SK-N-SH (cell line): ENCODE measurements around the gene MTUS2. TPM values are rescaled to one million over a fixed set of nuclear protein-coding genes. Genes with fewer than 3 reads are reported as not detected.

Experiments
- CTCF ChIA-PET: fragments of 300-600, 350-600 bp; formaldehyde crosslinking; extraction: SDS; loops from one replicate; lab custom pipeline; 2021; lab: Yijun Ruan, JAX
- POLR2A ChIA-PET: fragments of 350-600 bp; sonication (Branson Sonifier 250); formaldehyde crosslinking; extraction: SDS; loops from one replicate; lab custom pipeline; 2020; ENCODE audit warnings: antibody characterized with exemption, inconsistent platforms; lab: Yijun Ruan, JAX
- DNase-seq: peaks from one replicate; pipeline ENCODE4 v3.0.0; 2012
- H2AFZ ChIP-seq: fragments of 200-600 bp; sonication (generic); 2 replicates; pipeline ENCODE4 v1.8.1; 2016; ENCODE audit warnings: antibody characterized with exemption, mild to moderate bottlenecking, low read depth
- H3F3A ChIP-seq: fragments of 200-600 bp; sonication (generic); replicated peaks from 2 replicates; pipeline ENCODE3; 2016; ENCODE audit warnings: antibody characterized with exemption, mild to moderate bottlenecking; ENCODE audit not compliant: insufficient read depth
- H3K27ac ChIP-seq, 2 experiments: fragments of 200-500 bp in 1 of 2; fragments of 200-600 bp in 1 of 2; sonication (Bioruptor generic) in 1 of 2; sonication (generic), shearing (Covaris generic) in 1 of 2; 2 replicates each; pipeline versions ENCODE4 v1.5.1 to v1.6.1; 2014 to 2016; ENCODE audit warnings: low read depth in 2 of 2, inconsistent platforms in 1 of 2, low read length in 1 of 2, mild to moderate bottlenecking in 1 of 2, mixed read lengths in 1 of 2
- H3K27me3 ChIP-seq: fragments of 200-600 bp; sonication (generic), shearing (Covaris generic); 2 replicates; pipeline ENCODE4 v1.6.1; 2016; ENCODE audit warnings: mixed run types; ENCODE audit not compliant: insufficient read depth
- H3K36me3 ChIP-seq, 2 experiments: fragments of 200-500 bp in 1 of 2; fragments of 200-600 bp in 1 of 2; sonication (Bioruptor generic) in 1 of 2; sonication (generic) in 1 of 2; replicated peaks in 1 of 2; 2 replicates each; pipeline versions ENCODE3 to v1.5.1; 2014 to 2016; ENCODE audit warnings: low read length in 1 of 2, mild to moderate bottlenecking in 1 of 2; ENCODE audit not compliant: insufficient read depth in 2 of 2, control insufficient read depth in 1 of 2
- H3K4me1 ChIP-seq, 2 experiments: fragments of 200-500 bp in 1 of 2; fragments of 200-600 bp in 1 of 2; sonication (Bioruptor generic) in 1 of 2; sonication (generic), shearing (Covaris generic) in 1 of 2; 2 replicates each; pipeline versions ENCODE4 v1.5.1 to v1.6.1; 2014 to 2016; ENCODE audit warnings: low read depth in 1 of 2, low read length in 1 of 2, mixed run types in 1 of 2; ENCODE audit not compliant: insufficient read depth in 2 of 2, control insufficient read depth in 1 of 2
- H3K4me2 ChIP-seq: fragments of 200-600 bp; sonication (generic), shearing (Covaris generic); 2 replicates; pipeline ENCODE4 v1.6.1; 2017; ENCODE audit warnings: mixed run types
- H3K4me3 ChIP-seq, 2 experiments: fragments of 200-500 bp in 1 of 2; fragments of 200-600 bp in 1 of 2; sonication (Bioruptor generic) in 1 of 2; sonication (generic), shearing (Covaris generic) in 1 of 2; 2 replicates each; pipeline versions ENCODE4 v1.5.1 to v1.8.1; 2014 to 2016; ENCODE audit warnings: low read depth in 2 of 2, inconsistent platforms in 1 of 2, low read length in 1 of 2, mild to moderate bottlenecking in 1 of 2, mixed read lengths in 1 of 2, moderate library complexity in 1 of 2
- H3K79me2 ChIP-seq: fragments of 200-600 bp; sonication (generic); 2 replicates; pipeline ENCODE4 v1.8.1; 2017; ENCODE audit warnings: mild to moderate bottlenecking; ENCODE audit not compliant: insufficient read depth
- H3K9ac ChIP-seq: fragments of 200-600 bp; sonication (generic); 2 replicates; pipeline ENCODE4 v1.6.1; 2017; ENCODE audit warnings: mixed run types
- H3K9me2 ChIP-seq: fragments of 200-600 bp; sonication (generic); 2 replicates; pipeline ENCODE4 v1.6.1; 2017; ENCODE audit warnings: mixed run types
- H3K9me3 ChIP-seq: fragments of 200-600 bp; sonication (generic); 2 replicates; pipeline ENCODE4 v1.6.1; 2017; ENCODE audit warnings: mixed run types, mild to moderate bottlenecking, moderate library complexity
- H4K20me1 ChIP-seq: fragments of 200-600 bp; sonication (generic); 2 replicates; pipeline ENCODE4 v1.6.1; 2017; ENCODE audit warnings: mild to moderate bottlenecking, mixed run types; ENCODE audit not compliant: insufficient read depth
- CHD2 ChIP-seq: fragments of 150-350 bp; IDR thresholded peaks from 2 replicates; pipeline ENCODE4 v1.6.1; 2018; ENCODE audit warnings: low read length; ENCODE audit not compliant: partially characterized antibody
- EZH2phosphoT487 ChIP-seq: fragments of 200-600 bp; sonication (generic); IDR thresholded peaks from 2 replicates; pipeline ENCODE4 v1.6.1; 2017; ENCODE audit warnings: low read depth, mixed run types, mild to moderate bottlenecking, antibody characterized with exemption, moderate library complexity, borderline replicate concordance
- FOSL2 ChIP-seq: IDR thresholded peaks from 2 replicates; pipeline ENCODE4 v1.4.0; 2012; ENCODE audit warnings: low read depth, mild to moderate bottlenecking, moderate library complexity, borderline replicate concordance
- FOXJ3 ChIP-seq: sonication (generic); formaldehyde crosslinking; IDR thresholded peaks from 2 replicates; pipeline ENCODE4 v1.5.1; 2020; ENCODE audit warnings: mild to moderate bottlenecking, missing genetic modification reagents
- FOXM1 ChIP-seq: IDR thresholded peaks from 2 replicates; pipeline ENCODE4 v1.4.0; 2012; ENCODE audit warnings: low read depth, mild to moderate bottlenecking
- GATA2 ChIP-seq: sonication (generic); formaldehyde crosslinking; IDR thresholded peaks from 2 replicates; pipeline ENCODE4 v1.5.0; 2020; ENCODE audit warnings: mild to moderate bottlenecking, missing genetic modification reagents
- IRF3 ChIP-seq: fragments of 150-350 bp; IDR thresholded peaks from 2 replicates; pipeline ENCODE4 v1.6.1; 2016; ENCODE audit warnings: mild to moderate bottlenecking, low read depth, low read length
- MEF2A ChIP-seq: IDR thresholded peaks from 2 replicates; pipeline ENCODE4 v1.4.0; 2012; ENCODE audit warnings: low read depth, borderline replicate concordance
- NFIC ChIP-seq: IDR thresholded peaks from 2 replicates; pipeline ENCODE4 v1.4.0; 2012; ENCODE audit warnings: borderline replicate concordance
- NRF1 ChIP-seq: IDR thresholded peaks from 2 replicates; pipeline ENCODE4 v1.6.1; 2012; ENCODE audit warnings: low read depth, mild to moderate bottlenecking, low read length
- POLR2AphosphoS5 ChIP-seq: IDR thresholded peaks from 2 replicates; pipeline ENCODE4 v1.6.1; 2012; ENCODE audit warnings: low read depth, low read length
- RAD21 ChIP-seq: IDR thresholded peaks from 2 replicates; pipeline ENCODE4 v1.6.1; 2012; ENCODE audit warnings: mild to moderate bottlenecking, low read length
- RCOR1 ChIP-seq: fragments of 150-350 bp; IDR thresholded peaks from 2 replicates; pipeline ENCODE4 v1.6.1; 2017; ENCODE audit warnings: antibody characterized with exemption, low read length
- RFX5 ChIP-seq: IDR thresholded peaks from 2 replicates; pipeline ENCODE4 v1.6.1; 2012; ENCODE audit warnings: mild to moderate bottlenecking, improper control_type of control experiment, low read length
- RXRA ChIP-seq: IDR thresholded peaks from 2 replicates; pipeline ENCODE4 v1.4.0; 2012; ENCODE audit warnings: low read depth, mild to moderate bottlenecking, borderline replicate concordance
- SIN3A ChIP-seq: IDR thresholded peaks from 2 replicates; pipeline ENCODE4 v1.6.1; 2012; ENCODE audit warnings: low read depth, mild to moderate bottlenecking, low read length, moderate library complexity, borderline replicate concordance
- SMC3 ChIP-seq: IDR thresholded peaks from 2 replicates; pipeline ENCODE4 v1.6.1; 2012; ENCODE audit warnings: low read depth, low read length, improper control_type of control experiment
- TAF1 ChIP-seq: IDR thresholded peaks from 2 replicates; pipeline ENCODE4 v1.6.1; 2012; ENCODE audit warnings: low read depth, mild to moderate bottlenecking, low read length, moderate library complexity, borderline replicate concordance
- TCF12 ChIP-seq: IDR thresholded peaks from 2 replicates; pipeline ENCODE4 v1.4.0; 2012
- TEAD4 ChIP-seq: IDR thresholded peaks from 2 replicates; pipeline ENCODE4 v1.4.0; 2012; ENCODE audit warnings: mild to moderate bottlenecking, borderline replicate concordance; ENCODE audit not compliant: insufficient read depth
- YY1 ChIP-seq: IDR thresholded peaks from 2 replicates; pipeline ENCODE4 v1.4.0; 2012; ENCODE audit warnings: low read depth, mild to moderate bottlenecking
- WGBS: methylation state at CpG from one replicate; pipeline ENCODE4 v1.1.6; 2017; ENCODE audit warnings: low lambda C conversion rate; 5-methylcytosine and 5-hydroxymethylcytosine counted together
- polyA plus RNA-seq, 3 experiments: library from polyadenylated mRNA; depleted of rRNA; stranded (reverse); fragments of >200 nt; gene quantifications; 2 replicates each; pipeline ENCODE4 v1.2.3, GENCODE V29; 2012
- TF ChIP-seq, protein P1 (sequence below): IDR thresholded peaks from 2 replicates; pipeline ENCODE4 v1.6.1; 2012; ENCODE audit warnings: mild to moderate bottlenecking, low read depth, low read length, moderate library complexity
- TF ChIP-seq, protein P2 (sequence below): IDR thresholded peaks from 2 replicates; pipeline ENCODE4 v1.4.0; 2012; ENCODE audit warnings: low read depth

The MTUS2 gene
- polyA plus RNA-seq, 1 of the 3 experiments (the other 2 are of a cell fraction) = 1.7 TPM

DNA sequence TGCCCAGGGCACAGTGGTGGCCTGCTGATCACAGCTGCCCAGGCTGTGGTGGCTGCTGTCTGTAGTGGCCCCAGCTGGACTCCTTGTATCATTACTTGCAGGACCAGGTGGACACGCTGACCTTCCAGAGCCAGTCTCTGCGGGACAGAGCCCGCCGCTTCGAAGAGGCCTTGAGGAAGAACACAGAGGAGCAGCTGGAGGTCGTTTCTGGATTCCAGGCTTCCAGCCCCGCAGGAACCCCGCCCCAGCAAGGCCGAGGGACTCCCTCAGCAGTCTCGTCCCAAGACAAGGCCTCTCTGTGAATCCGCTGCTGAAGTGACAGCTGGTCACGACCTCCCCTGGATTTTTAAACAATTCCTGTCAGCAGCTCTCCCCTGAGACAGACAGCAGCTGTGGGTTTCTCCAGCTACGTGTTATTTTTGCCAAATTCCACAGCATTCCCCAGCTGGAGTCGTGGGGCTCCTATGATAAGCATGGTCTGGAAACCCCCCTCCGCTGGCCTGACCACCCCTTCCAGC lies 677.1 kb downstream of the MTUS2 start:
- H3K9ac ChIP-seq = no peak overlapping the region
- H3F3A ChIP-seq = no peaks in the 10 kb centered on the region
- TF ChIP-seq TCF12 (no peak), IRF3 (no peak), SIN3A (no peak), FOXJ3 (CRISPR knock-in tag) (no peak), MEF2A (no peak), NFIC (no peak), FOXM1 (no peak), POLR2AphosphoS5 (no peak), GATA2 (CRISPR knock-in tag) (no peak), TAF1 (no peak), FOSL2 (no peak)
- TF ChIP-seq, protein P1, sequence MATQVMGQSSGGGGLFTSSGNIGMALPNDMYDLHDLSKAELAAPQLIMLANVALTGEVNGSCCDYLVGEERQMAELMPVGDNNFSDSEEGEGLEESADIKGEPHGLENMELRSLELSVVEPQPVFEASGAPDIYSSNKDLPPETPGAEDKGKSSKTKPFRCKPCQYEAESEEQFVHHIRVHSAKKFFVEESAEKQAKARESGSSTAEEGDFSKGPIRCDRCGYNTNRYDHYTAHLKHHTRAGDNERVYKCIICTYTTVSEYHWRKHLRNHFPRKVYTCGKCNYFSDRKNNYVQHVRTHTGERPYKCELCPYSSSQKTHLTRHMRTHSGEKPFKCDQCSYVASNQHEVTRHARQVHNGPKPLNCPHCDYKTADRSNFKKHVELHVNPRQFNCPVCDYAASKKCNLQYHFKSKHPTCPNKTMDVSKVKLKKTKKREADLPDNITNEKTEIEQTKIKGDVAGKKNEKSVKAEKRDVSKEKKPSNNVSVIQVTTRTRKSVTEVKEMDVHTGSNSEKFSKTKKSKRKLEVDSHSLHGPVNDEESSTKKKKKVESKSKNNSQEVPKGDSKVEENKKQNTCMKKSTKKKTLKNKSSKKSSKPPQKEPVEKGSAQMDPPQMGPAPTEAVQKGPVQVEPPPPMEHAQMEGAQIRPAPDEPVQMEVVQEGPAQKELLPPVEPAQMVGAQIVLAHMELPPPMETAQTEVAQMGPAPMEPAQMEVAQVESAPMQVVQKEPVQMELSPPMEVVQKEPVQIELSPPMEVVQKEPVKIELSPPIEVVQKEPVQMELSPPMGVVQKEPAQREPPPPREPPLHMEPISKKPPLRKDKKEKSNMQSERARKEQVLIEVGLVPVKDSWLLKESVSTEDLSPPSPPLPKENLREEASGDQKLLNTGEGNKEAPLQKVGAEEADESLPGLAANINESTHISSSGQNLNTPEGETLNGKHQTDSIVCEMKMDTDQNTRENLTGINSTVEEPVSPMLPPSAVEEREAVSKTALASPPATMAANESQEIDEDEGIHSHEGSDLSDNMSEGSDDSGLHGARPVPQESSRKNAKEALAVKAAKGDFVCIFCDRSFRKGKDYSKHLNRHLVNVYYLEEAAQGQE = no peak
- DNase-seq = no peak
- no peak overlapping the region for H3K4me2 ChIP-seq
- H3K4me3 ChIP-seq = no peak overlapping the region
- H3K4me1 ChIP-seq = peaks cover 0 to 12% of the 10 kb centered on the region in 2 experiments; a peak in 2 of 4 replicates
- H3K36me3 ChIP-seq = no peaks in the 10 kb centered on the region
- H3K79me2 ChIP-seq = no peaks in the 10 kb centered on the region
- H3K27me3 ChIP-seq = no peaks in the 10 kb centered on the region; the same call in 1 of the 2 replicates
- CTCF ChIA-PET = interaction anchor here (0.6 to 6.9 kb wide), 6 partner anchors 9 to 883 kb away, joined by 3 to 39 read pairs (median 3); no protein-coding TSS in a partner anchor
- no peaks in the 10 kb centered on the region for H3K9me2 ChIP-seq
- no peak overlapping the region for H2AFZ ChIP-seq
- H3K27ac ChIP-seq = no peak overlapping the region
- no peaks in the 10 kb centered on the region for H3K9me3 ChIP-seq
- POLR2A ChIA-PET = no interaction called here
- H4K20me1 ChIP-seq = no peaks in the 10 kb centered on the region
- WGBS = 66% methylated on average over 8 of the region's 15 CpGs

DNA sequence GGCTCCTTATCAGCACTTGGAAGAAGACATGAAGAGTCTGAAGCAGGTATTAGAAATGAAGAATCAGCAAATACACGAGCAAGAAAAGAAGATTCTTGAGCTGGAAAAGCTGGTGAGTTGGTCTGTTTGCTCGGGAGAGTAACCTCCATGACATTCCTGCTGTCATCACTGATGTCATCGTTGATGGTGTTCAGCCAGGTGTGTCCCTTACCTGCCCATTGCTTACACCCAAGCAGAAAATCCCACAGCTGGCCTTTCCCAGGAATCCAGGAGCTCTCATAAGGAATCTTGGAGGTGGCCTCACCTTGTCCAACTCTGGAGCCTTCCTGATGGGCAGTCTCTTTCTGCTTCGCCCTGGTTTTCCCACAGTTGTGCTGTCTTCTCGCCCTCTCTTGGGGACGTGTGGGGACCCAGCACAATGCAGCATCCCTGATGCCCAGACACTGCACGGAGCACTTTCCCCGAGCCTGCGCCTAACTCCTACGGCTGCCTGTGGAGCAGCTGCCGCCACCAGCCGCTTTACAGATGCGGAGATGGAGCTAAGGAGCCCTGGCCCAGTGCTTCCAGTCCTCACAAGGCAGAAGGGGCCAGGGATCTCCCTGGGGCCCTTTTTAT lies 678.4 kb downstream of the MTUS2 start:
- Histone ChIP-seq H3K9me3 (no peaks in the 10 kb centered on the region), H3K9me2 (no peaks in the 10 kb centered on the region), H3F3A (no peaks in the 10 kb centered on the region), H4K20me1 (no peaks in the 10 kb centered on the region), H3K4me3 (no peak overlapping the region), H3K4me2 (no peak overlapping the region), H3K27me3 (no peaks in the 10 kb centered on the region; the same call in 1 of the 2 replicates), H2AFZ (no peak overlapping the region), H3K36me3 (no peaks in the 10 kb centered on the region), H3K79me2 (no peaks in the 10 kb centered on the region), H3K27ac (no peak overlapping the region), H3K9ac (no peak overlapping the region), H3K4me1 (peaks cover 0 to 12% of the 10 kb centered on the region in 2 experiments; a peak in 2 of 4 replicates)
- ChIA-PET POLR2A (no interaction called here), CTCF (interaction anchor here (0.9 to 6.9 kb wide), 5 partner anchors 10 to 616 kb away, joined by 3 to 39 read pairs (median 6); no protein-coding TSS in a partner anchor)
- DNase-seq = no peak
- 80% methylated on average over 7 of the region's 13 CpGs for WGBS
- TF ChIP-seq IRF3 (no peak), TEAD4 (no peak), TAF1 (no peak), YY1 (no peak), EZH2phosphoT487 (no peak), RFX5 (no peak), RXRA (no peak), NRF1 (no peak), RAD21 (no peak), RCOR1 (no peak), SMC3 (no peak), CHD2 (no peak)
- TF ChIP-seq, protein P2, sequence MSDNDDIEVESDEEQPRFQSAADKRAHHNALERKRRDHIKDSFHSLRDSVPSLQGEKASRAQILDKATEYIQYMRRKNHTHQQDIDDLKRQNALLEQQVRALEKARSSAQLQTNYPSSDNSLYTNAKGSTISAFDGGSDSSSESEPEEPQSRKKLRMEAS = no peak
